Activated CD8-positive, alpha-beta memory T cell treated with anti-CD3 and anti-CD28 coated beads, Interleukin-2, amount 50 U/mL, for 24 hours (primary cell): Measurements from ENCODE around the gene SHANK1.

Experiments used
- DNase-seq: peaks from one replicate; pipeline ENCODE4 v3.0.0-alpha.2; 2020; ENCODE audit errors: extremely low read depth

Gene SHANK1

GRCh38 chr19:50728084-50728737 is 8.6 kb upstream of the SHANK1 start:
- DNase-seq, result peak; percentile 61

GRCh38 chr19:50725911-50726230 is 6.3 kb upstream of the SHANK1 start:
- no peak for DNase-seq

- no peak for DNase-seq
Measured at GRCh38 chr19:50725218-50725910, 5.8 kb upstream of the SHANK1 start.

- DNase-seq, result peak; percentile 90
Measured at GRCh38 chr19:50724522-50725217, 5.1 kb upstream of the SHANK1 start.

- no peak for DNase-seq
Measured at GRCh38 chr19:50723735-50724521, 4.3 kb upstream of the SHANK1 start.

GRCh38 chr19:50723069-50723468 is 3.5 kb upstream of the SHANK1 start, which contains the start of gene CLEC11A:
CLEC11A (plus strand) TSS chr19:50723364; CDS start chr19:50723526, 162 bp downstream.
- DNase-seq, result no peak

- DNase-seq, result no peak
Measured at GRCh38 chr19:50722201-50723013, 2.8 kb upstream of the SHANK1 start.

GRCh38 chr19:50721441-50722137 is 2.0 kb upstream of the SHANK1 start:
- DNase-seq, result no peak

- DNase-seq, result no peak
Measured at GRCh38 chr19:50720921-50721381, 1.3 kb upstream of the SHANK1 start.

GRCh38 chr19:50720181-50720920 is 749 bp upstream of the SHANK1 start:
- DNase-seq, result no peak

- no peak for DNase-seq
Measured at GRCh38 chr19:50719119-50719435, 525 bp downstream of the SHANK1 start.

- DNase-seq, result no peak
Measured at GRCh38 chr19:50718255-50719118, 1.1 kb downstream of the SHANK1 start.

- no peak for DNase-seq
Measured at GRCh38 chr19:50717891-50718254, 1.7 kb downstream of the SHANK1 start.

GRCh38 chr19:50717026-50717723 is 2.4 kb downstream of the SHANK1 start:
- DNase-seq, result no peak

- DNase-seq, result no peak
Measured at GRCh38 chr19:50716178-50717025, 3.2 kb downstream of the SHANK1 start.

GRCh38 chr19:50713556-50714236 is 5.9 kb downstream of the SHANK1 start:
- DNase-seq, result no peak

GRCh38 chr19:50712833-50713232 is 6.8 kb downstream of the SHANK1 start:
- no peak for DNase-seq
